IMR-90 (cell line): ENCODE data around the gene PMPCA. TPM values are rescaled to one million over a fixed set of nuclear protein-coding genes. Genes with fewer than 3 reads are reported as not detected.

Experiments used
- ATAC-seq: fragments of 200-7000 bp; cut with Tn5 transposase; 2 replicates; pipeline ENCODE4 v1.9.1; 2020; ENCODE audit warnings: low read depth, mild to moderate bottlenecking, moderate library complexity
- BruUV-seq: library from RNA; stranded (reverse); fragments of 400-500 nt; replicated peaks from 2 replicates; lab custom pipeline; 2021; lab: Mats Ljungman, UMichigan
- CTCF ChIA-PET: fragments of 300-600 bp; formaldehyde crosslinking; extraction: SDS; loops from one replicate; lab custom pipeline; 2021; ENCODE audit warnings: antibody characterized with exemption; lab: Yijun Ruan, JAX
- POLR2A ChIA-PET: fragments of 300-600 bp; sonication (Branson Sonifier 250); formaldehyde crosslinking; loops from one replicate; lab custom pipeline; 2022; ENCODE audit warnings: antibody characterized with exemption; ENCODE audit not compliant: unreplicated experiment; lab: Charles Lee
- DNase-seq: peaks from one replicate; pipeline ENCODE4 v3.0.0; 2013
- H2AFZ ChIP-seq: replicated peaks from 2 replicates; pipeline ENCODE3; 2013; ENCODE audit warnings: low read length, mild to moderate bottlenecking; ENCODE audit not compliant: poor library complexity
- H2AK5ac ChIP-seq: 2 replicates; pipeline ENCODE4 v1.6.1; 2013; ENCODE audit warnings: low read depth, low read length, inconsistent platforms
- H2AK9ac ChIP-seq: replicated peaks from 2 replicates; pipeline ENCODE3; 2013; ENCODE audit warnings: mild to moderate bottlenecking, low read depth, low read length, moderate library complexity; ENCODE audit not compliant: poor library complexity
- H2BK120ac ChIP-seq: 2 replicates; pipeline ENCODE4 v1.6.1; 2013; ENCODE audit warnings: low read depth, low read length, inconsistent platforms
- H2BK15ac ChIP-seq: 3 replicates; pipeline ENCODE4 v1.6.1; 2013; ENCODE audit warnings: low read depth, low read length, inconsistent platforms
- H2BK20ac ChIP-seq: 2 replicates; pipeline ENCODE4 v1.6.1; 2013; ENCODE audit warnings: low read depth, mild to moderate bottlenecking, inconsistent platforms, low read length, moderate library complexity
- H2BK5ac ChIP-seq: 2 replicates; pipeline ENCODE4 v1.6.1; 2013; ENCODE audit warnings: mild to moderate bottlenecking, low read depth, low read length, inconsistent platforms; ENCODE audit not compliant: poor library complexity, severe bottlenecking
- H3K14ac ChIP-seq: replicated peaks from 2 replicates; pipeline ENCODE4 v1.6.1; 2013; ENCODE audit warnings: low read depth, low read length, inconsistent platforms
- H3K18ac ChIP-seq: 2 replicates; pipeline ENCODE4 v1.6.1; 2013; ENCODE audit warnings: low read depth, low read length, control low read depth
- H3K23ac ChIP-seq: 2 replicates; pipeline ENCODE4 v1.6.1; 2013; ENCODE audit warnings: low read depth, low read length, inconsistent platforms
- H3K27ac ChIP-seq: 2 replicates; pipeline ENCODE4 v1.5.1; 2013; ENCODE audit warnings: mild to moderate bottlenecking, control low read depth, low read length; ENCODE audit not compliant: insufficient read depth
- H3K27me3 ChIP-seq: 2 replicates; pipeline ENCODE4 v1.6.1; 2013; ENCODE audit warnings: low read length; ENCODE audit not compliant: control insufficient read depth, insufficient read depth
- H3K36me3 ChIP-seq: 2 replicates; pipeline ENCODE4 v1.6.1; 2013; ENCODE audit warnings: low read length, mixed read lengths; ENCODE audit not compliant: control insufficient read depth, insufficient read depth
- H3K4ac ChIP-seq: 2 replicates; pipeline ENCODE4 v1.6.1; 2013; ENCODE audit warnings: low read depth, low read length, inconsistent platforms
- H3K4me1 ChIP-seq: 2 replicates; pipeline ENCODE4 v1.6.1; 2013; ENCODE audit warnings: low read length, mixed read lengths; ENCODE audit not compliant: control insufficient read depth, insufficient read depth
- H3K4me2 ChIP-seq: 2 replicates; pipeline ENCODE4 v1.6.1; 2013; ENCODE audit warnings: low read depth, mild to moderate bottlenecking, control low read depth, low read length, moderate library complexity
- H3K4me3 ChIP-seq: 2 replicates; pipeline ENCODE4 v1.5.1; 2013; ENCODE audit warnings: low read depth, mild to moderate bottlenecking, control low read depth, low read length, moderate library complexity; ENCODE audit not compliant: insufficient read depth
- H3K56ac ChIP-seq: 2 replicates; pipeline ENCODE4 v1.6.1; 2013; ENCODE audit warnings: low read length, inconsistent platforms; ENCODE audit not compliant: insufficient read depth; ENCODE audit errors: extremely low read depth
- H3K79me1 ChIP-seq, 2 experiments: 2 replicates each; pipeline ENCODE4 v1.6.1; 2013; ENCODE audit warnings: low read length in 2 of 2, inconsistent platforms in 1 of 2, low read depth in 1 of 2
- H3K9ac ChIP-seq: 2 replicates; pipeline ENCODE4 v1.6.1; 2013; ENCODE audit warnings: low read depth, low read length, control low read depth
- H3K9me1 ChIP-seq: 2 replicates; pipeline ENCODE4 v1.6.1; 2013; ENCODE audit warnings: low read length, inconsistent platforms; ENCODE audit not compliant: insufficient read depth
- H3K9me3 ChIP-seq: 2 replicates; pipeline ENCODE4 v1.6.1; 2013; ENCODE audit warnings: low read length; ENCODE audit not compliant: control insufficient read depth, insufficient read depth
- H4K20me1 ChIP-seq: 2 replicates; pipeline ENCODE4 v1.6.1; 2013; ENCODE audit warnings: low read length, inconsistent platforms; ENCODE audit not compliant: insufficient read depth
- H4K5ac ChIP-seq: 2 replicates; pipeline ENCODE4 v1.6.1; 2013; ENCODE audit warnings: mild to moderate bottlenecking, low read depth, low read length, control low read depth
- H4K8ac ChIP-seq, 2 experiments: 2 replicates each; pipeline ENCODE4 v1.6.1; 2013; ENCODE audit warnings: low read depth in 2 of 2, low read length in 2 of 2, control low read depth in 1 of 2, inconsistent platforms in 1 of 2
- H4K91ac ChIP-seq: 2 replicates; pipeline ENCODE4 v1.6.1; 2013; ENCODE audit warnings: low read depth, low read length, inconsistent platforms; ENCODE audit not compliant: insufficient read depth
- BHLHE40 ChIP-seq: fragments of 150-350 bp; IDR thresholded peaks from 2 replicates; pipeline ENCODE4 v1.6.1; 2016; ENCODE audit warnings: mild to moderate bottlenecking, low read depth, low read length
- CEBPB ChIP-seq: IDR thresholded peaks from 2 replicates; pipeline ENCODE4 v1.6.1; 2012; ENCODE audit warnings: low read depth, low read length, improper control_type of control experiment
- CHD1 ChIP-seq: IDR thresholded peaks from 2 replicates; pipeline ENCODE4 v1.6.1; 2012; ENCODE audit warnings: low read depth, low read length, improper control_type of control experiment
- CTCF ChIP-seq: conservative IDR thresholded peaks from 2 replicates; pipeline ENCODE4 v1.5.1; 2012; ENCODE audit warnings: mild to moderate bottlenecking, low read depth, low read length, improper control_type of control experiment
- ELK1 ChIP-seq: fragments of 150-350 bp; IDR thresholded peaks from 2 replicates; pipeline ENCODE4 v1.6.1; 2016; ENCODE audit warnings: low read depth, mild to moderate bottlenecking, low read length, moderate library complexity, borderline replicate concordance
- FOS ChIP-seq: fragments of 150-350 bp; IDR thresholded peaks from 2 replicates; pipeline ENCODE4 v1.6.1; 2016; ENCODE audit warnings: low read depth, low read length
- MAFK ChIP-seq: IDR thresholded peaks from 2 replicates; pipeline ENCODE4 v1.6.1; 2012; ENCODE audit warnings: low read depth, low read length, improper control_type of control experiment
- MXI1 ChIP-seq: IDR thresholded peaks from 2 replicates; pipeline ENCODE4 v1.6.1; 2012; ENCODE audit warnings: low read depth, mild to moderate bottlenecking, low read length, moderate library complexity, borderline replicate concordance
- NFE2L2 ChIP-seq: fragments of 150-350 bp; IDR thresholded peaks from 2 replicates; pipeline ENCODE4 v1.6.1; 2016; ENCODE audit warnings: low read depth, mild to moderate bottlenecking, low read length
- POLR2A ChIP-seq: IDR thresholded peaks from 2 replicates; pipeline ENCODE4 v1.6.1; 2012; ENCODE audit warnings: mild to moderate bottlenecking, low read depth, low read length
- RAD21 ChIP-seq: IDR thresholded peaks from 2 replicates; pipeline ENCODE4 v1.6.1; 2012; ENCODE audit warnings: low read length, improper control_type of control experiment
- RCOR1 ChIP-seq: IDR thresholded peaks from 2 replicates; pipeline ENCODE4 v1.6.1; 2012; ENCODE audit warnings: mild to moderate bottlenecking, low read length, improper control_type of control experiment; ENCODE audit not compliant: insufficient replicate concordance
- RFX5 ChIP-seq: IDR thresholded peaks from 2 replicates; pipeline ENCODE4 v1.8.0; 2012; ENCODE audit warnings: low read depth, mild to moderate bottlenecking, low read length, moderate library complexity
- SMC3 ChIP-seq: fragments of 150-350 bp; IDR thresholded peaks from 2 replicates; pipeline ENCODE4 v1.6.1; 2016; ENCODE audit warnings: low read depth, mild to moderate bottlenecking, antibody characterized with exemption, low read length, moderate library complexity
- USF2 ChIP-seq: fragments of 150-350 bp; IDR thresholded peaks from 2 replicates; pipeline ENCODE4 v1.6.1; 2017; ENCODE audit warnings: mild to moderate bottlenecking, antibody characterized with exemption, low read length, low read depth
- WGBS, 2 experiments: methylation state at CpG; one replicate each; pipeline versions ENCODE4 v1.1.5 to v1.1.7; 2013; ENCODE audit warnings: missing lambda C conversion rate in 2 of 2; ENCODE audit not compliant: insufficient read length in 1 of 2; ENCODE audit errors: extremely low coverage in 2 of 2; 5-methylcytosine and 5-hydroxymethylcytosine counted together
- dilution Hi-C: fragments of 300-500 bp; cut with HindIII; formaldehyde crosslinking; loops from one replicate; pipeline ENCODE4 v1.14.3; 2018; ENCODE audit warnings: low sequenced_read_pairs; ENCODE audit not compliant: unreplicated experiment
- in situ Hi-C: fragments of 300-500 bp; cut with MboI; formaldehyde crosslinking; loops from 3 replicates; pipeline ENCODE4 v1.14.3; 2019; ENCODE audit warnings: low sequenced_read_pairs, inconsistent platforms, mixed read lengths
- intact Hi-C: fragments of 100-400 bp; cut with micrococcal nuclease; formaldehyde crosslinking; loops from 2 replicates; pipeline ENCODE4 v1.10.0; 2022
- polyA plus RNA-seq, 3 experiments: library from polyadenylated mRNA; depleted of rRNA; stranded (reverse); fragments of >200 nt; gene quantifications; 2 replicates each; pipeline ENCODE4 v1.2.3, GENCODE V29; 2012; ENCODE audit warnings: low replicate concordance in 1 of 3
- total RNA-seq: library from RNA; depleted of rRNA; stranded (reverse); fragments of >200 nt; gene quantifications from 2 replicates; pipeline ENCODE4 v1.2.3, GENCODE V29; 2012

Gene PMPCA
- total and polyA plus RNA-seq, 2 of the 4 experiments (the other 2 are of a cell fraction) = 62.6 to 95.8 TPM

- H3K79me1 ChIP-seq = peaks cover 20 to 37% of the 10 kb centered on the region in 2 experiments
- no peak overlapping the region for H3K4ac ChIP-seq
- ChIA-PET CTCF (no interaction called here), POLR2A (interaction anchor here (0.6 kb wide), 1 partner anchor 17 kb away, joined by 3 read pairs; no protein-coding TSS in a partner anchor)
- no peak overlapping the region for H4K8ac ChIP-seq
- H2BK5ac ChIP-seq = no peak overlapping the region
- ATAC-seq (no peak), DNase-seq (no peak)
- H3K4me3 ChIP-seq = no peak overlapping the region
- in situ Hi-C loops = no loop called here
- no peak overlapping the region for H3K4me2 ChIP-seq
- no peak overlapping the region for H2BK20ac ChIP-seq
- intact Hi-C loops = no loop called here
- no peak overlapping the region for H3K27ac ChIP-seq
- TF ChIP-seq BHLHE40 = no peak
- TF ChIP-seq RAD21 = no peak
- TF ChIP-seq RCOR1 = no peak
- TF ChIP-seq NFE2L2 = no peak
- TF ChIP-seq CHD1 = no peak
- TF ChIP-seq CEBPB = no peak
- no peak for TF ChIP-seq MXI1
- no peak for TF ChIP-seq POLR2A
- no peak for TF ChIP-seq SMC3
- TF ChIP-seq FOS = no peak
- no peak for TF ChIP-seq USF2
- TF ChIP-seq MAFK = no peak
- TF ChIP-seq ELK1 = no peak
- TF ChIP-seq CTCF = no peak
- TF ChIP-seq RFX5 = no peak
- H3K14ac ChIP-seq = no peak overlapping the region
- H3K9me3 ChIP-seq = no peaks in the 10 kb centered on the region
- no peak overlapping the region for H2BK15ac ChIP-seq
- peaks cover 16% of the 10 kb centered on the region for H4K20me1 ChIP-seq
- no peak overlapping the region for H4K5ac ChIP-seq
- no peak overlapping the region for H2AK5ac ChIP-seq
- peaks cover 59% of the 10 kb centered on the region for H3K36me3 ChIP-seq
- H3K23ac ChIP-seq = no peak overlapping the region
- dilution Hi-C loops = no loop called here
- no peak overlapping the region for H4K91ac ChIP-seq
- H2AK9ac ChIP-seq = no peak overlapping the region
- peaks cover 9% of the 10 kb centered on the region for H3K4me1 ChIP-seq
- no peaks in the 10 kb centered on the region for H3K9me1 ChIP-seq
- no peaks in the 10 kb centered on the region for H3K27me3 ChIP-seq
- no peak overlapping the region for H3K18ac ChIP-seq
- no peak overlapping the region for H3K9ac ChIP-seq
- H2BK120ac ChIP-seq = no peak overlapping the region
- H2AFZ ChIP-seq = no peak overlapping the region
- BruUV-seq = no TSS peak
- 100% methylated on average over 1 of the region's 4 CpGs; no CpG with 5 or more reads in 1 of the 2 experiments for WGBS, 2 experiments
- H3K56ac ChIP-seq = no peak overlapping the region
Observed at GRCh38 chr9:136396219-136396515, 14.3 kb upstream of the PMPCA start.
